Endothelial cell of umbilical vein (primary cell): Measurements from ENCODE around the gene ADRB2. TPM values are rescaled to one million over a fixed set of nuclear protein-coding genes. Genes with fewer than 3 reads are reported as not detected.

ENCODE experiments used
- BruUV-seq: library from RNA; stranded (reverse); fragments of 400-500 nt; replicated peaks from 2 replicates; lab custom pipeline; 2021; lab: Mats Ljungman, UMichigan
- CTCF ChIA-PET: fragments of 300-600, 350-600 bp; sonication (Branson Sonifier 250); formaldehyde crosslinking; loops from one replicate; lab custom pipeline; 2021; ENCODE audit warnings: antibody characterized with exemption, inconsistent platforms; lab: Charles Lee
- POLR2A ChIA-PET: fragments of 300-600, 350-600 bp; sonication (Branson Sonifier 250); formaldehyde crosslinking; loops from one replicate; lab custom pipeline; 2021; ENCODE audit warnings: antibody characterized with exemption, inconsistent platforms; lab: Charles Lee
- DNase-seq: peaks from one replicate; pipeline ENCODE4 v3.0.0-alpha.2; 2011; ENCODE audit warnings: low read depth, low spot score
- FAIRE-seq: peaks from 2 replicates; lab custom pipeline; 2011; peaks lifted over from hg19 to GRCh38; lab: Jason Lieb, UNC
- H2AFZ ChIP-seq: 2 replicates; pipeline ENCODE4 v1.6.0; 2012; ENCODE audit warnings: low read depth, low read length, control low read depth, inconsistent platforms
- H3K27ac ChIP-seq: 2 replicates; pipeline ENCODE4 v1.5.1; 2011; ENCODE audit warnings: low read depth, mild to moderate bottlenecking, control low read depth, low read length, moderate library complexity; ENCODE audit not compliant: insufficient read depth
- H3K27me3 ChIP-seq, 2 experiments: 2 replicates each; pipeline versions ENCODE4 v1.6.0 to v1.6.1; 2011; ENCODE audit warnings: low read length in 2 of 2, mixed read lengths in 1 of 2; ENCODE audit not compliant: control insufficient read depth in 2 of 2, insufficient read depth in 2 of 2
- H3K36me3 ChIP-seq, 2 experiments: 2 replicates in 1 of 2; 3 replicates in 1 of 2; pipeline ENCODE4 v1.5.1; 2011; ENCODE audit warnings: low read length in 2 of 2, mild to moderate bottlenecking in 1 of 2, moderate library complexity in 1 of 2; ENCODE audit not compliant: control insufficient read depth in 2 of 2, insufficient read depth in 2 of 2; ENCODE audit errors: extremely low read depth in 1 of 2
- H3K4me1 ChIP-seq: 3 replicates; pipeline ENCODE4 v1.5.1; 2011; ENCODE audit warnings: mild to moderate bottlenecking, low read length; ENCODE audit not compliant: control insufficient read depth, insufficient read depth; ENCODE audit errors: extremely low read depth
- H3K4me2 ChIP-seq: 2 replicates; pipeline ENCODE4 v1.6.1; 2011; ENCODE audit warnings: low read length, control low read depth, mixed read lengths; ENCODE audit not compliant: insufficient read depth
- H3K4me3 ChIP-seq, 3 experiments: fragments of 200-600 bp in 1 of 3; sonication (generic), shearing (Covaris generic) in 1 of 3; replicated peaks in 1 of 3; 2 replicates each; pipeline ENCODE4 v1.5.1; 2011 to 2016; ENCODE audit warnings: control low read depth in 3 of 3, low read length in 3 of 3, mild to moderate bottlenecking in 2 of 3, inconsistent platforms in 1 of 3, low read depth in 1 of 3, moderate library complexity in 1 of 3; ENCODE audit not compliant: insufficient read depth in 1 of 3
- H3K79me2 ChIP-seq: 2 replicates; pipeline ENCODE4 v1.6.0; 2012; ENCODE audit warnings: low read length, inconsistent platforms; ENCODE audit not compliant: control insufficient read depth, insufficient read depth
- H3K9ac ChIP-seq: replicated peaks from 2 replicates; pipeline ENCODE3; 2011; ENCODE audit warnings: low read length, control low read depth; ENCODE audit not compliant: insufficient read depth; ENCODE audit errors: extremely low read depth
- H3K9me1 ChIP-seq: replicated peaks from 3 replicates; pipeline ENCODE4 v1.6.0; 2011; ENCODE audit warnings: mild to moderate bottlenecking, low read length; ENCODE audit not compliant: control insufficient read depth, insufficient read depth; ENCODE audit errors: extremely low read depth
- H3K9me3 ChIP-seq: replicated peaks from 2 replicates; pipeline ENCODE4 v1.5.1; 2012; ENCODE audit warnings: low read length, inconsistent platforms; ENCODE audit not compliant: control insufficient read depth, insufficient read depth
- H4K20me1 ChIP-seq: replicated peaks from 2 replicates; pipeline ENCODE3; 2011; ENCODE audit warnings: mild to moderate bottlenecking, low read length; ENCODE audit not compliant: control insufficient read depth, insufficient read depth; ENCODE audit errors: extremely low read depth
- FOS ChIP-seq: IDR thresholded peaks from 2 replicates; pipeline ENCODE4 v1.6.1; 2011; ENCODE audit warnings: mild to moderate bottlenecking, low read length, moderate library complexity, borderline replicate concordance; ENCODE audit not compliant: insufficient read depth
- GATA2 ChIP-seq: IDR thresholded peaks from 2 replicates; pipeline ENCODE4 v1.7.0; 2011; ENCODE audit warnings: low read depth, mild to moderate bottlenecking, moderate library complexity, mixed read lengths, low read length; ENCODE audit not compliant: insufficient read length, insufficient read depth
- JUN ChIP-seq: IDR thresholded peaks from 2 replicates; pipeline ENCODE4 v1.6.1; 2011; ENCODE audit warnings: borderline replicate concordance, low read depth; ENCODE audit not compliant: insufficient read length, insufficient read depth
- MAX ChIP-seq: IDR thresholded peaks from 2 replicates; pipeline ENCODE4 v1.6.1; 2011; ENCODE audit not compliant: insufficient read depth, insufficient read length
- MYC ChIP-seq: IDR thresholded peaks from one replicate; pipeline ENCODE4 v1.6.1; 2011; ENCODE audit warnings: mild to moderate bottlenecking, low read depth, low read length
- POLR2AphosphoS5 ChIP-seq: IDR thresholded peaks from 2 replicates; pipeline ENCODE4 v1.6.1; 2012; ENCODE audit warnings: low read depth, mild to moderate bottlenecking, control low read depth, low read length, moderate library complexity; ENCODE audit not compliant: insufficient read depth
- dilution Hi-C: fragments of 300-500 bp; cut with MboI; formaldehyde crosslinking; loops from one replicate; pipeline ENCODE4 v1.15.0; 2019; ENCODE audit warnings: low sequenced_read_pairs; ENCODE audit not compliant: extremely low pct_ligation_motif_present
- intact Hi-C: fragments of 100-400 bp; cut with micrococcal nuclease; formaldehyde crosslinking; loops from one replicate; pipeline ENCODE4 v1.10.0; 2022
- polyA plus RNA-seq, 4 experiments: library from polyadenylated mRNA; depleted of rRNA in 3 of 4; stranded (reverse) in 3 of 4; unstranded in 1 of 4; fragments of >200 nt; gene quantifications; 2 replicates each; pipeline versions ENCODE4 v1.2.1 to v1.2.3, GENCODE V29; 2011 to 2012; ENCODE audit warnings: missing spikeins in 1 of 4
- total RNA-seq: library from RNA; stranded (reverse); gene quantifications from 2 replicates; pipeline ENCODE4 v1.2.3, GENCODE V29; 2021

The ADRB2 gene
- total and polyA plus RNA-seq, 2 donors (not counting 3 experiments of a cell fraction or from before 2014, with no cell fraction given): 0.86 to 0.88 TPM

GRCh38 chr5:148837383-148837782, 11.0 kb downstream of the ADRB2 start:
- no peaks in the 10 kb centered on the region for H3K36me3 ChIP-seq
- H3K27me3 ChIP-seq: no peaks in the 10 kb centered on the region
- no TSS peak for BruUV-seq
- CTCF ChIA-PET: interaction anchor here (1.2 to 2.3 kb wide), 5 partner anchors 9 to 277 kb away, joined by 3 to 9 read pairs (median 5); no protein-coding TSS in a partner anchor
- no peak overlapping the region for H3K4me2 ChIP-seq
- no peak for DNase-seq
- no peak overlapping the region for H3K27ac ChIP-seq
- intact Hi-C loops: no loop called here
- no peaks in the 10 kb centered on the region for H3K4me1 ChIP-seq
- no peak overlapping the region for H2AFZ ChIP-seq
- no peak overlapping the region for H3K9ac ChIP-seq
- FAIRE-seq: no peak
- no peak overlapping the region for H3K4me3 ChIP-seq
- TF ChIP-seq GATA2 (no peak), JUN (no peak), POLR2AphosphoS5 (no peak), MAX (no peak), MYC (no peak), FOS (no peak)
- no peaks in the 10 kb centered on the region for H3K79me2 ChIP-seq
- no peaks in the 10 kb centered on the region for H3K9me1 ChIP-seq
- H4K20me1 ChIP-seq: no peaks in the 10 kb centered on the region
- POLR2A ChIA-PET: no interaction called here
- no peaks in the 10 kb centered on the region for H3K9me3 ChIP-seq
- dilution Hi-C loops: no loop called here

GRCh38 chr5:148838357-148838756, 11.9 kb downstream of the ADRB2 start:
- no peak overlapping the region for H3K4me2 ChIP-seq
- H3K4me1 ChIP-seq: peaks cover under 1% of the 10 kb centered on the region
- no peaks in the 10 kb centered on the region for H3K9me3 ChIP-seq
- H3K79me2 ChIP-seq: no peaks in the 10 kb centered on the region
- H3K9ac ChIP-seq: no peak overlapping the region
- POLR2A ChIA-PET: no interaction called here
- no peak overlapping the region for H2AFZ ChIP-seq
- H4K20me1 ChIP-seq: no peaks in the 10 kb centered on the region
- no peak for FAIRE-seq
- H3K36me3 ChIP-seq: no peaks in the 10 kb centered on the region
- H3K27ac ChIP-seq: no peak overlapping the region
- H3K4me3 ChIP-seq: no peak overlapping the region
- no peaks in the 10 kb centered on the region for H3K27me3 ChIP-seq
- dilution Hi-C loops: no loop called here
- no peak for DNase-seq
- CTCF ChIA-PET: interaction anchor here (0.8 to 2.3 kb wide), 6 partner anchors 10 to 276 kb away, joined by 3 to 9 read pairs (median 4); no protein-coding TSS in a partner anchor
- TF ChIP-seq FOS: no peak
- no peak for TF ChIP-seq MYC
- BruUV-seq: no TSS peak
- intact Hi-C loops: no loop called here
- H3K9me1 ChIP-seq: no peaks in the 10 kb centered on the region
